ENCODE measurements around the gene SYTL3. TPM values are rescaled to one million over a fixed set of nuclear protein-coding genes. Genes with fewer than 3 reads are reported as not detected.

SYTL3 gene
- total RNA-seq, 2 experiments from 2014 or later = 151 to 163 TPM

DNA sequence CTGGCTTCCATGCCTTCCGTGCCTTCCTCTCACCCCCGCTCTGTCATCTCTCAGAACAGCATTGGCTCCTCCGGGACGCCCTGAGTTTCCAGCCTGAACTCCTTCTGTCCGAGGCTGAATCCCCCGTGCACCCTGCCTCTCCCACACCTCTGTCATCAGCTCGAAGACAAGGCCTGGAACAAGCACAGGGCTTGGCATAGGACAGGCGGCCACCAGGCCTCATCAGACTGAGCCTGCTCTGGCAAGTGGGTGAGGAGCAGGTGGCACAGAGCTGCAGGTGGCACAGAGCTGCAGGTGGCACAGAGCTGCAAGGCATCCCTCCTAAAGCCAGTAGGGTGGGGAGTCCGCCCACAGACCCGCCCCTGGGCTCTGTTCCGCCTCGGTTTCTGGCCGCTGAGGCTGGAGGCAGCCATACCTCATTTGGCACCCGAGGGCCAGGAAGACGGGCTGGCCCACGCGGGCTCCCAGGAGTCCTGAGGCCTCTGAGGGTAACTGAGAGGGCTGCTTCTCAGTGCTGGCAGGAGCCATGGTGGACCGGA is 109.2 kb downstream of the SYTL3 start:
- ChIA-PET CTCF (interaction anchor here (1.1 to 1.5 kb wide), 2 partner anchors 55 to 375 kb away, joined by 3 read pairs; no protein-coding TSS in a partner anchor), POLR2A (interaction anchor here (0.9 kb wide), 1 partner anchor 13 kb away, joined by 4 read pairs; no protein-coding TSS in a partner anchor)
- peaks cover 44% of the 10 kb centered on the region for H3K36me3 Mint-ChIP-seq (ENCODE audit: low read depth)

DNA sequence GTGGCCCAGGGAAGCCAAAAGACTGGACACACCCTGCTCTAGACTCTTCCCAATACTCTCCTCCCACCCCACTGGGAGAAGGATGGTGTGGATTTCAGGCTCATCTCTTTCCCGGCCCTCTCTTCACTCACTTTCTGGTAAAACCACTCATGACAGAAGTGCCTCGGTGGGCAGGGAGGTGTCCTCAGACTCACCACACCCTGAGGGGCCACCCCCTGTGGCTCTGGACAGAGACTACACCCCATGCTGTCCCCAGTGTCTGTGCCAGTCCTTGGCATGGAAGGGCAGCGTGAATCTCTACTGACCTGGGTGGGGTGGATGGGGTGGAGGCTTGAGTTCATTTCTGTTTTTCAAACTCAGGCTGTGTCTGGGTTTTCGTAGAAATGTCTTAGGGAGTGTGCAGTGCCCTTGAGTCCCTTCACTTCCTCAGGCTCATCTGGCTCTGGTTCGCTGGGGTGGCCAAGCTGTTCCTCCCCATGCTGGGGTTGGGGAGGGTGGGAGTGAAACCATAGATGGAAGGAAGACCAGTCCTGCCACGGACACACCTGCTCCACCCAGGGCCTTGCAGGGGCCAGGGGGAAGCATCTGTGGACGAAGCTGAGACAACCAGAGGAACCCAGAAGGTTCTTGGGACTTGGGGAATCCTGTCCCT is 110.2 kb downstream of the SYTL3 start:
- Mint-ChIP-seq H3K9me3 (no peaks in the 10 kb centered on the region), H3K27ac (peak overlapping the region; percentile 15), H3K27me3 (no peaks in the 10 kb centered on the region), H3K4me1 (ENCODE audit: low read depth) (peaks cover 3% of the 10 kb centered on the region), H3K4me3 (no peak overlapping the region), H3K36me3 (ENCODE audit: low read depth) (peaks cover 50% of the 10 kb centered on the region)
- POLR2A ChIA-PET = interaction anchor here (0.9 to 1.1 kb wide), 2 partner anchors 12 to 14 kb away, joined by 3 to 4 read pairs; no protein-coding TSS in a partner anchor
- CTCF ChIA-PET = interaction anchor here (1.0 kb wide), 1 partner anchor 14 kb away, joined by 3 read pairs; no protein-coding TSS in a partner anchor
- DNase-seq (no peak), ATAC-seq (no peak)
- TF ChIP-seq, protein P1, sequence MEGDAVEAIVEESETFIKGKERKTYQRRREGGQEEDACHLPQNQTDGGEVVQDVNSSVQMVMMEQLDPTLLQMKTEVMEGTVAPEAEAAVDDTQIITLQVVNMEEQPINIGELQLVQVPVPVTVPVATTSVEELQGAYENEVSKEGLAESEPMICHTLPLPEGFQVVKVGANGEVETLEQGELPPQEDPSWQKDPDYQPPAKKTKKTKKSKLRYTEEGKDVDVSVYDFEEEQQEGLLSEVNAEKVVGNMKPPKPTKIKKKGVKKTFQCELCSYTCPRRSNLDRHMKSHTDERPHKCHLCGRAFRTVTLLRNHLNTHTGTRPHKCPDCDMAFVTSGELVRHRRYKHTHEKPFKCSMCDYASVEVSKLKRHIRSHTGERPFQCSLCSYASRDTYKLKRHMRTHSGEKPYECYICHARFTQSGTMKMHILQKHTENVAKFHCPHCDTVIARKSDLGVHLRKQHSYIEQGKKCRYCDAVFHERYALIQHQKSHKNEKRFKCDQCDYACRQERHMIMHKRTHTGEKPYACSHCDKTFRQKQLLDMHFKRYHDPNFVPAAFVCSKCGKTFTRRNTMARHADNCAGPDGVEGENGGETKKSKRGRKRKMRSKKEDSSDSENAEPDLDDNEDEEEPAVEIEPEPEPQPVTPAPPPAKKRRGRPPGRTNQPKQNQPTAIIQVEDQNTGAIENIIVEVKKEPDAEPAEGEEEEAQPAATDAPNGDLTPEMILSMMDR (IDR thresholded peaks at IDR 0.05) = no peak
- intact Hi-C loops (cut with micrococcal nuclease) = no loop called here

More for the DNA sequence above, 109.2 kb downstream of the SYTL3 start:
- intact Hi-C loops (cut with micrococcal nuclease) = no loop called here
- ATAC-seq (no peak), DNase-seq (no peak)
- H3K4me1 Mint-ChIP-seq (ENCODE audit: low read depth) = peaks cover 3% of the 10 kb centered on the region
- H3K9me3 Mint-ChIP-seq = no peaks in the 10 kb centered on the region
- TF ChIP-seq, protein P1 (IDR thresholded peaks at IDR 0.05) = no peak
- H3K27ac Mint-ChIP-seq = no peak overlapping the region
- no peak overlapping the region for H3K4me3 Mint-ChIP-seq
- no peaks in the 10 kb centered on the region for H3K27me3 Mint-ChIP-seq

DNA sequence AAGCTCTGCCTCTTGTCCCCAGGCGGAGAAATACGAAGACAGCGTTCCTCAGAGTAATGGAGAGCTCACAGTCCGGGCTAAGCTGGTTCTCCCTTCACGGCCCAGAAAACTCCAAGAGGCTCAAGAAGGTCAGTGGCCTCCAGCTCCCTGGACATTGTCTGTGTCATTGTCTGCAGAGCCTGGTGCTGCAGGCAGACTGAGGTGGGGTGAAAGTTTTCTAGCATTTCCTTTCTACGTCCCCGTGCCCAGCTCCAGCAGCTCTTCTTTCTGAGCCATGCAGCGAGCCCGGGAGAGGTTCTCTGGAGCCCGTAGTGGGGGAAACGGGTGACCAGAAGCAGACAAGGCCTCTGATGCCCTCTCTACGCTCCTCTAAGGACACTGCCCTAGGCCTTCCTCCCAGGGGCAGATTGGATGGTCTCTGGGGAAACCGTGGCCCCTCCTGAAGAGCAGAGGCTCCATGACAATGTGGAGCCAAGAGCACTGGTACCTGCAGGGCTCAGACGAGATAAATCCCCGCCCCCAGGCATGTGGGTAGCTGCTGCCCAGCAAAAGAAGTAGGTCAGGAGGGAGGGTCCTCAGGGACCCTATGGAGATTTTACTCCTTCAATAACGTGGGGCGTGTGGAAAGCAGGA is 110.9 kb downstream of the SYTL3 start:
- Mint-ChIP-seq H3K4me1 (ENCODE audit: low read depth) (peaks cover 3% of the 10 kb centered on the region), H3K27ac (no peak overlapping the region), H3K27me3 (no peaks in the 10 kb centered on the region), H3K9me3 (no peaks in the 10 kb centered on the region), H3K36me3 (ENCODE audit: low read depth) (peaks cover 56% of the 10 kb centered on the region), H3K4me3 (no peak overlapping the region)
- intact Hi-C loops (cut with micrococcal nuclease) = no loop called here
- no peak for ATAC-seq
- CTCF ChIA-PET = interaction anchor here (1.0 kb wide), 1 partner anchor 14 kb away, joined by 3 read pairs; no protein-coding TSS in a partner anchor
- POLR2A ChIA-PET = interaction anchor here (1.1 kb wide), 1 partner anchor 14 kb away, joined by 3 read pairs; no protein-coding TSS in a partner anchor
- DNase-seq = no peak
- TF ChIP-seq, protein P1 (IDR thresholded peaks at IDR 0.05) = no peak

DNA sequence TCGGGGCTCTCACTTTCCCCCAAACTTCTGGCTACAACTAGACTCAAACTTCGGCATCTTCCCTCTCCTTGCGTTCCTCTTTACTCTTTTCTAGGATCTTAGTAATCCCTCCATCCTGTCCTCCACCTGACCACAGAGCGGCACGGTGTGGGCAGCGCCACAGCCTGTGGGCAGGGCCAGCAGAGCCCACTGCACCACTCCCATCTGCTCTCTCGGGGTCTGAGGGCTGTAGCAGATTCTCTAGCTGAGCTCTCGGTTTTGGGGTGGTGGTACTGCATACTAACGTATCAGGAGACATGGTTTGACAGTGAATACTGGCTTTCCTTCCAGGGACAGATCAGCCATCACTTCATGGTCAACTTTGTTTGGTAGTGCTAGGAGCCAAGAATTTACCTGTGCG is 111.9 kb downstream of the SYTL3 start:
- Mint-ChIP-seq H3K27ac (peak overlapping the region; percentile 48), H3K4me1 (ENCODE audit: low read depth) (peaks cover 3% of the 10 kb centered on the region), H3K9me3 (no peaks in the 10 kb centered on the region), H3K27me3 (no peaks in the 10 kb centered on the region), H3K36me3 (ENCODE audit: low read depth) (peaks cover 61% of the 10 kb centered on the region), H3K4me3 (no peak overlapping the region)
- DNase-seq (no peak), ATAC-seq (no peak)
- CTCF ChIA-PET = interaction anchor here (1.5 to 1.9 kb wide), 2 partner anchors 46 to 209 kb away, joined by 4 to 5 read pairs; no protein-coding TSS in a partner anchor
- POLR2A ChIA-PET = no interaction called here
- intact Hi-C loops (cut with micrococcal nuclease) = no loop called here
- TF ChIP-seq, protein P1 (IDR thresholded peaks at IDR 0.05) = no peak
